GM20431 (cell line): ENCODE results near the gene CHKA.

ENCODE experiments used
- in situ Hi-C: fragments of 300-500 bp; cut with MseI, MboI; formaldehyde crosslinking; loops from one replicate; pipeline ENCODE4 v1.15.0; 2020; ENCODE audit warnings: low sequenced_read_pairs; ENCODE audit not compliant: unreplicated experiment

The CHKA gene

DNA sequence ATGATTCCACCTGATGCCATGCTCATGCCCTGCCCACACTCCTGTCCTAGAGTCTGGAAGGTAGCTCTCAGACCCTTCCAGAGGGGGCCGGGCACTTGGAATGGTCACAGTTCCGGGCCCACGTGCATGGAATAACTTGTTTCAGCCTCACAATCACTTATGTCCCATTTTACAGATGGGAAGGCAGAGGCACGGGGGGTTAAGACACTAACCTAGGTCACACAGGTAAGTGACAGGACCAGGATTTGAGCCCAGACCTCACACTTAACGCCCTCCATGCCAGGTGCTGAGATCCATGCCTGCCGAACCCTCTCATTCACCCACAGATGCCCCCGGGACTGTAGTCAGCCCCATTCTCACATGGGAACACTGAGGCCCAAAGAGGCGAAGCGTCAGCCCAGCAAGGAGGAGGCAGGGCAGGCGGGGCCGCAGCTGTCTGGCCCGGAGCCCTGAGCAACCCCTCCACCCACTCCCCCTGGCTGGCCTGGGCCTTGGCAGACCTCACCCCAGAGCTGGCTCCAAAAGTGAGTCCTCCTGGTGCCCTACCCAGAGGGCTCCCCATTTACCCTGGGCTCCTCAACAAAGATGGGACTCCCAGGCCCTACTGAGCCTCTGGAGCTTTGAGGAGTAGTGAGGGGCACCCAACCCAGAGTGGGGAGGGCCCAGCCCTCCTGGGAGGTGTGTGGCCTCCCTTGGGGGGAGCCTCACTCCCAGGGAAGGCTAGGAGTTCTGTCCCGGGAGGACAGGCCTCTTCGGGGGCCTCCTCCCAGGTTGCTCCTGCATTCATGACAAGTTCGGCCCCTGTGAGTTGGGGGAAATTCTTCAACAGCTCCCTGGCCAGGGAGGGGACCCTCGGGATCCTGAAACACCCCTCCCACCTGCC is 113.4 kb downstream of the CHKA start:
- in situ Hi-C loops, result loop anchor here (10.0 kb wide), 1 partner anchor 187 kb away; no protein-coding TSS in a partner anchor

DNA sequence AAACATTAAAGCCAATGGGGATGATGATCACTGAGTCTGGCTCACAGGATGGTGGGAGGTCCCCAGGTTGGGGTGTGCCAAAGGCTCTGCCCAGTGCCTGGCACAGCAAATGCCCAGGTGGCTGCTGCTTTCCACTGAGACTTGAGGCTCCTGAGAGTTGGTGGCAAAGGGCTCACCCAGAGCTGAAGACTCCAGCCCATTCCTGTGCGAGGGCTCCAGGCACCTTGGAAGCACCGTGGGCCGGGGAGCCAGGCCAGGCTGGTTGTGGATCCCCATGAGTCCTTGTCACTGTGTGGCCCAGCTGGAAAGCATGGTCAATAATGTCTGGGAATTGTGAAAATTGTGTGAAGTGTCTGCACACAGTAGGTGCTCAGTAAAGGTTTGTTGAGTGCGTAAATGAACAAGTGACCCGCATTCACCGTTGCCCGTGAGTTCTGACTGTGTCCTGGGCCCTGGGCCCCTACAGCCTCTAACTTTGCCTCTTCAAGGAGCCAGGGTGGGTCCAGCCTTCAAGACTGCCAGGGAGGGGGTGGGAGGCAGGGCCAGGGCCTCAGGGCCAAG is 114.5 kb downstream of the CHKA start:
- in situ Hi-C loops, result loop anchor here (10.0 kb wide), 1 partner anchor 188 kb away; no protein-coding TSS in a partner anchor

DNA sequence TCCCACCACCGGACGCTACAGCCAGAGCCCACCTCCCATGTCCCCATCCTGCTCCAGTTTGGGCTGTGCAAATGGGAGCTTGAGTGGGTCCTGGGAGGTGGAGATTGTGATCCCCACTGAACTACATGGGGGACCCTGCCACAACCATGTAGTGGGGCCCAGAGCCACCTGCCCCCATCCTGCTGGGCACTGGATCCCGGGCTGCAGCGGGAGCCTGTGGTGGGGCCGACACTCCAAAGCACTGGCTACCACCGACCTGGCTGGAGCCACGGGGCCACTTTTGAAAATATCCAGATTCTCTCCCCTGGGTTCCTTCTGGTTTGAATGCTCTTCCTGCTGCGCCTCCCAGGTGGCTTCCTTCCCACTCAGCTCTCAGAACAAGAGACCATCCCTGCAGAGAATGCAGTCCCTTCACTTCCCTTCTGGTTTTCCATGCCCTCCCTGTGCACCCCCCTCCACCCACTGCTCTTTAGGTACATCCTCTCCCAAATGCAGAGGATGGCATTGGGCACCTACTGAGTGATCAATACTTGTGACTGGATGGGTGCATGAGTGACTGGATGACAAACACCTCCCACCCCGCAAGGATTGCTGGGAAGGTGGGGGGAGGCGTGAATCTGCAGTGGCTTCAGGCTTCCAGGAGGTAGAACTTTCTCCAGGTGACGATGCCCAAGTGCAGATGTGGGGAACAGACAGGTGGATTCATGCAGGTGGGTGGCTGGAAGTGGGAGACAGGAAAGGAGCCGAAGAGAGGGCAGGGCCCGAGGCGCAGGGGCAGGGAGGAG is 116.4 kb downstream of the CHKA start:
- in situ Hi-C loops, result loop anchor here (10.0 kb wide), 1 partner anchor 190 kb away; no protein-coding TSS in a partner anchor

DNA sequence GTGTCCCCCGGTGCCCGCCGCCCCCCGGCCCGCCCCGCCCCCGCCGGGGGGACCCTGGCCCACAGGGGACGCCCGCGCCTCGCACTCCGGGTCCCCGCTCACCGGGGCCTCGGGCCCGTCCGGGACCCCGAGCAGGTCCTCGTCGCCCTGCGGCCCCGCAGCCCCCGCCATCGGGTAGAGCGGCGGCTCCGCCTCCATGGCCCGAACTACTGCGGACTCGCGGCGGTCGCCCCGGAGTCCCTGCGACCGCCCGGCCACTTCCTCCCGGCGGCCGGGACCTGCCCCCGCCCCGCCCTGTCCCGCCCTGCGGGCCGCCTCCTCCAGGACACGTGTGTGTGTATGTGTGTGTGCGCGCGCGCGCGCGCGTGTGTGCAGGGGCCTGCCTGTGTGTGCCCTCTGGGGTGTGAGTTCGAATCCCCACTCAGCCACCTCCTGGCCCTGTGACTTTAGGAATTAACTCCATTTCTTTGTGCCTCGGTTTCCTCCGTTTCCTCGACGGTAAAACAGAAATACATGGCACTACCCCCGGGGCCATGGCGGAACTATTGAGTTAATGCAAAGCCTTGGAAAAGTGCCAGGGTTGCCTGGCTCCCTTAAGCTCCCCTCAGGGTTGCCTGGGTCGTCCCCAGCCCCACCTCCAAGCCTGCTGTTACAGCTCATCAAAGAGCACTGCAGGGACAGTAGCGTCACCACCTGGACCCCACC is 117.2 kb downstream of the CHKA start, which contains the start of gene UNC93B1:
Gene UNC93B1 (minus strand): TSS at position 252 of the 705 bp plus-strand sequence. CDS start 54 bp downstream, at position 198.
- in situ Hi-C loops, result loop anchor here (10.0 kb wide), 1 partner anchor 191 kb away; no protein-coding TSS in a partner anchor

DNA sequence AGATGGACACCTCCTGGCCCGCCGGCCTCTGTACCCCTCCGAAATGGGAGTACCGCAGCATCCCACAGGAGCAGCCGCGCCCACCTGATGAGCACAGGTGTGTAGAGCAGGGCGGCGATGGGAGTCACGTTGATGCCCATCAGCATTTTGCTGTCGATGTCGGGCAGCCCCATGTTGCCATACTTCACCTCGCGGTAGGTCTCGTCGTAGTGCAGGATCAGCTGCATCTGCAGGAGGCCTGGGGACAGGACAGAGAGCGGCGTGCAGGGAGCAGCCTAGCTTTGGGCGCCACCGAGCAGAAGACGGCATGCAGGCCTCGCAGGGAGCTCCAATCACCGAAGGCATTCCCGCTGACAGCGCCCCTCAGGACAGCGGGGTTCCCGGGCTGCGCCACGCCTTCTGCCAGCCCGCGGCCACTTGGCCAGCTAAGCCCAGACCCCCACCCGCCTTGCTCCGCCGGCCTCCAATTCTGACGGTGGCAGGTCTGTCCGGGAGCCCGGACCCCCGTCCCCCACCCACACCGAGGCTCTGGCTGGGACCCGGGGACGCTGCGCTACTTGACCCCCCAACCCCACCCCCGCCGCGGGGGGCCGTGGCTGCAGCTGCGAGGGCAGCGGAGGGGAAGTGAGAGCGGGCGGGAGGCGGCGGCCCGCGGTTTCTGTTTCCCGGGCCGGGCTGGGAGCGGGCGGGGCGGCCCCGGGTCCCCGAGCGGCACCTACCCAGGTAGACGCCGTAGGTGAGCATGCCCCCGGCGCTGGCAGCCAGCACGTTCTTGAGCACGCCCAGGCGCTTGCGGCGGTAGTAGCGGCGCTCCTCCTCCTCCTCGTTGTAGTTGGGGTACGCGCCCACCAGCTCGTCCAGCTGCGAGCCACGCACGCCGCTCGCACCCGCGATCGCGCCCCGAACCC is 118.0 kb downstream of the CHKA start:
- in situ Hi-C loops, result loop anchor here (10.0 kb wide), 1 partner anchor 192 kb away; no protein-coding TSS in a partner anchor
